Activated B cell treated with CpG ODN at 0.5 μM for 24 hours (primary cell): ENCODE results near the gene CCDC6. TPM values are rescaled to one million over a fixed set of nuclear protein-coding genes. Genes with fewer than 3 reads are reported as not detected.

Experiments
- ATAC-seq: fragments of 200-7000 bp; cut with Tn5 transposase; one replicate; pipeline ENCODE4 v1.10.0; 2021; ENCODE audit warnings: low read depth, mild to moderate bottlenecking, moderate library complexity
- CTCF ChIA-PET: fragments of 350-600 bp; sonication (Branson Sonifier 250); formaldehyde crosslinking; loops from one replicate; lab custom pipeline; 2021; ENCODE audit warnings: antibody characterized with exemption; lab: Charles Lee
- POLR2A ChIA-PET: fragments of 350-600 bp; sonication (Branson Sonifier 250); formaldehyde crosslinking; loops from one replicate; lab custom pipeline; 2021; ENCODE audit warnings: antibody characterized with exemption; lab: Charles Lee
- DNase-seq: peaks from one replicate; pipeline ENCODE4 v3.0.0; 2022
- H3K27ac Mint-ChIP-seq: one replicate; pipeline ENCODE4 v1.8.0; 2020; ENCODE audit warnings: mixed read lengths
- H3K27me3 Mint-ChIP-seq: one replicate; pipeline ENCODE4 v1.8.0; 2021; ENCODE audit warnings: mixed read lengths
- H3K36me3 Mint-ChIP-seq: one replicate; pipeline ENCODE4 v1.8.0; 2021; ENCODE audit warnings: low read depth, mixed read lengths
- H3K4me1 Mint-ChIP-seq: one replicate; pipeline ENCODE4 v1.8.0; 2021; ENCODE audit warnings: mixed read lengths
- H3K4me3 Mint-ChIP-seq: one replicate; pipeline ENCODE4 v1.8.0; 2020; ENCODE audit warnings: mild to moderate bottlenecking, mixed read lengths
- H3K9me3 Mint-ChIP-seq: one replicate; pipeline ENCODE4 v1.8.0; 2020; ENCODE audit warnings: mixed read lengths
- intact Hi-C: fragments of 100-400 bp; cut with micrococcal nuclease; formaldehyde crosslinking; loops from one replicate; pipeline ENCODE4 v1.15.1; 2024
- total RNA-seq: library from RNA; stranded (reverse); gene quantifications from 2 replicates; pipeline ENCODE4 v1.2.3, GENCODE V29; 2022
- TF ChIP-seq, protein P1 (sequence below): fragments of 200-600 bp; IDR thresholded peaks from one replicate; pipeline ENCODE4 v1.8.0; 2022; ENCODE audit warnings: antibody characterized with exemption, mild to moderate bottlenecking

Gene CCDC6
- total RNA-seq, 1 donor from 2014 or later, result 32.2 TPM

DNA sequence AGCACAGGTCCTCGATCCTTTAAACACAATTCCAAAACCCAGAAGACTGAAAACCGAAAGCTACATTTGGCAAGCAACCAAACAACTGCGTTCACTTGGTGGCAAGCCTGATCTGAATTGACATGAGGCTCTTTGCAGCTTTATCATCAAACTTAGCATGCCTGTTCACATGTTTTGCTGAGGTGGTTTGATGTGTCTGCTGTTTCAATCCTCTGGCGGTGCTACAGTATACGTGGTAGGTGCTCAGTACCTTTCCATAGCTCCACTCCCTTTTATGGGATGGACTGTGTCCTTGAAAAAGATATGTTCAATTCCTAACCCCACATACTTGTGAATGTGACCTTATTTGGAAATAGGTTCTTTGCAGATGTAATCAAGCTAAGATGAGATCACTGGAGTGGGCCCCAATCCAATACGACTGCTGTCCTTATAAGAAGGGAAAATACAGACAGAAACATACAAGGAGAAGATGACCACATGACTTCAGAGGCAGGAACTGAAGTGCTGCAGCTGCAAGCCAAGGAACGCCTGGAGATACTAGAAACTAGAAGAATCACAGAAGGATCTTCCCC, 33.4 kb downstream of the CCDC6 start:
- ATAC-seq (no peak), DNase-seq (no peak)
- POLR2A ChIA-PET, result interaction anchor here (1.7 kb wide), 2 partner anchors 13 to 33 kb away, joined by 8 to 10 read pairs; partner anchors contain the start of gene CCDC6
- Mint-ChIP-seq H3K4me3 (peak overlapping the region; percentile 20), H3K36me3 (peaks cover 2% of the 10 kb centered on the region), H3K4me1 (peaks cover 90% of the 10 kb centered on the region), H3K27ac (peak overlapping the region; percentile 74), H3K27me3 (no peaks in the 10 kb centered on the region), H3K9me3 (no peaks in the 10 kb centered on the region)
- intact Hi-C loops, result loop anchor here (1.0 kb wide), 1 partner anchor 7 kb away; no protein-coding TSS in a partner anchor
- TF ChIP-seq, protein P1, sequence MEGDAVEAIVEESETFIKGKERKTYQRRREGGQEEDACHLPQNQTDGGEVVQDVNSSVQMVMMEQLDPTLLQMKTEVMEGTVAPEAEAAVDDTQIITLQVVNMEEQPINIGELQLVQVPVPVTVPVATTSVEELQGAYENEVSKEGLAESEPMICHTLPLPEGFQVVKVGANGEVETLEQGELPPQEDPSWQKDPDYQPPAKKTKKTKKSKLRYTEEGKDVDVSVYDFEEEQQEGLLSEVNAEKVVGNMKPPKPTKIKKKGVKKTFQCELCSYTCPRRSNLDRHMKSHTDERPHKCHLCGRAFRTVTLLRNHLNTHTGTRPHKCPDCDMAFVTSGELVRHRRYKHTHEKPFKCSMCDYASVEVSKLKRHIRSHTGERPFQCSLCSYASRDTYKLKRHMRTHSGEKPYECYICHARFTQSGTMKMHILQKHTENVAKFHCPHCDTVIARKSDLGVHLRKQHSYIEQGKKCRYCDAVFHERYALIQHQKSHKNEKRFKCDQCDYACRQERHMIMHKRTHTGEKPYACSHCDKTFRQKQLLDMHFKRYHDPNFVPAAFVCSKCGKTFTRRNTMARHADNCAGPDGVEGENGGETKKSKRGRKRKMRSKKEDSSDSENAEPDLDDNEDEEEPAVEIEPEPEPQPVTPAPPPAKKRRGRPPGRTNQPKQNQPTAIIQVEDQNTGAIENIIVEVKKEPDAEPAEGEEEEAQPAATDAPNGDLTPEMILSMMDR, result no peak
- CTCF ChIA-PET, result interaction anchor here (1.6 to 4.7 kb wide), 3 partner anchors 8 to 33 kb away, joined by 3 to 28 read pairs (median 10); partner anchors contain the start of gene CCDC6

DNA sequence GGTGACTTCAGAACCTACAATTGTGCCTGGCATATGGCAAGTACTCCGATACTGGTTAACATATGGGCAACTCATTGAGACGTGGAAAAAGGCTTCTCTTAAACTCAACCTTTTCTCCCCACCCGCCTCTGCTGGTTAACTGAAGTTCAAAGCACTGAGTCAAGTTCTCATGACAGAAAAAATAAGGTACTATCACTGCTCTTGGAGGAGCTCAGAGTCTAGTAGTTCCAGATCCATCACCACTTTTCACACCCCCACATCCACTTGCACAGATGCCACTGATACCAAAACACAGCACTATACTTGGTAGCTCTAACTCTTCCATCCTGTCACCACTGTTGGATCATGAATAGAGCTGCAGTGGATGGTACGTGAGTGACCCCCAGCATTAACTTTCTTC, 36.2 kb downstream of the CCDC6 start:
- TF ChIP-seq, protein P1, result no peak
- no peak for ATAC-seq
- ChIA-PET POLR2A (interaction anchor here (0.8 to 3.1 kb wide), 2 partner anchors 15 to 36 kb away, joined by 3 to 15 read pairs; partner anchors contain the start of gene CCDC6), CTCF (interaction anchor here (1.1 to 4.7 kb wide), 2 partner anchors 36 to 368 kb away, joined by 3 to 28 read pairs; partner anchors contain the start of gene CCDC6)
- H3K27me3 Mint-ChIP-seq, result no peaks in the 10 kb centered on the region
- H3K9me3 Mint-ChIP-seq, result no peaks in the 10 kb centered on the region
- DNase-seq, result no peak
- peaks cover 87% of the 10 kb centered on the region for H3K4me1 Mint-ChIP-seq
- no peak overlapping the region for H3K4me3 Mint-ChIP-seq
- peak overlapping the region; percentile 10 for H3K27ac Mint-ChIP-seq
- H3K36me3 Mint-ChIP-seq, result peaks cover 2% of the 10 kb centered on the region
- intact Hi-C loops, result loop anchor here (2.0 kb wide), 1 partner anchor 15 kb away; no protein-coding TSS in a partner anchor

GRCh38 chr10:59869594-59869940, 36.8 kb downstream of the CCDC6 start:
- no peak overlapping the region for H3K4me3 Mint-ChIP-seq
- ChIA-PET POLR2A (interaction anchor here (0.8 to 3.1 kb wide), 2 partner anchors 16 to 36 kb away, joined by 3 to 15 read pairs; partner anchors contain the start of gene CCDC6), CTCF (interaction anchor here (1.1 to 4.7 kb wide), 2 partner anchors 37 to 369 kb away, joined by 3 to 28 read pairs; partner anchors contain the start of gene CCDC6)
- H3K27me3 Mint-ChIP-seq, result no peaks in the 10 kb centered on the region
- no peak overlapping the region for H3K27ac Mint-ChIP-seq
- peaks cover 87% of the 10 kb centered on the region for H3K4me1 Mint-ChIP-seq
- ATAC-seq, result no peak
- intact Hi-C loops, result no loop called here
- no peaks in the 10 kb centered on the region for H3K9me3 Mint-ChIP-seq
- peaks cover 2% of the 10 kb centered on the region for H3K36me3 Mint-ChIP-seq
- no peak for DNase-seq
- TF ChIP-seq, protein P1, result no peak

GRCh38 chr10:59868696-59869593, 37.4 kb downstream of the CCDC6 start:
- no peaks in the 10 kb centered on the region for H3K27me3 Mint-ChIP-seq
- TF ChIP-seq, protein P1, result no peak
- ATAC-seq (no peak), DNase-seq (no peak)
- H3K36me3 Mint-ChIP-seq, result peaks cover 2% of the 10 kb centered on the region
- POLR2A ChIA-PET, result interaction anchor here (3.1 kb wide), 1 partner anchor 37 kb away, joined by 15 read pairs; the partner anchor contains the start of gene CCDC6
- H3K27ac Mint-ChIP-seq, result no peak overlapping the region
- H3K4me3 Mint-ChIP-seq, result no peak overlapping the region
- intact Hi-C loops, result no loop called here
- CTCF ChIA-PET, result no interaction called here
- H3K4me1 Mint-ChIP-seq, result peaks cover 87% of the 10 kb centered on the region
- H3K9me3 Mint-ChIP-seq, result no peaks in the 10 kb centered on the region
